ENCODE data around the gene GSTO2.
A peak's percentile ranks its signal among the peaks of the same experiment; 100 is the strongest.

Gene GSTO2

GRCh38 chr10:104308439-104308903 lies 39.5 kb downstream of the GSTO2 start:
- DNase-seq = peak in 3 of 6 experiments; percentile 69 to 73 (median 72)

- DNase-seq = no peak
Observed at GRCh38 chr10:104309980-104310978, 41.3 kb downstream of the GSTO2 start.

- no peak for DNase-seq
Observed at GRCh38 chr10:104311184-104311720, 42.3 kb downstream of the GSTO2 start.

GRCh38 chr10:104314591-104315485 lies 45.9 kb downstream of the GSTO2 start:
- no peak for DNase-seq

- no peak for DNase-seq
Observed at GRCh38 chr10:104315486-104315921, 46.5 kb downstream of the GSTO2 start.

- no peak for DNase-seq
Observed at GRCh38 chr10:104316321-104317099, 47.5 kb downstream of the GSTO2 start.

GRCh38 chr10:104317269-104317710 lies 48.3 kb downstream of the GSTO2 start:
- no peak for DNase-seq

- no peak for DNase-seq
Observed at GRCh38 chr10:104317726-104318299, 48.8 kb downstream of the GSTO2 start.

- DNase-seq = no peak
Observed at GRCh38 chr10:104318326-104318725, 49.3 kb downstream of the GSTO2 start.

- DNase-seq = no peak
Observed at GRCh38 chr10:104318810-104319741, 50.1 kb downstream of the GSTO2 start.

- no peak for DNase-seq
Observed at GRCh38 chr10:104321226-104321625, 52.2 kb downstream of the GSTO2 start.

GRCh38 chr10:104321725-104322415 lies 52.9 kb downstream of the GSTO2 start:
- DNase-seq = peak in 3 of 6 experiments; percentile 12 to 34 (median 18)

GRCh38 chr10:104322416-104322782 lies 53.4 kb downstream of the GSTO2 start:
- DNase-seq = peak in 2 of 6 experiments; percentile 14 to 43

- DNase-seq = no peak
Observed at GRCh38 chr10:104323085-104323484, 54.1 kb downstream of the GSTO2 start.

GRCh38 chr10:104323760-104324201 lies 54.8 kb downstream of the GSTO2 start:
- no peak for DNase-seq

- peak in 1 of 6 experiments; percentile 8 for DNase-seq
Observed at GRCh38 chr10:104324221-104324686, 55.3 kb downstream of the GSTO2 start.

- DNase-seq = no peak
Observed at GRCh38 chr10:104324931-104325330, 55.9 kb downstream of the GSTO2 start.

GRCh38 chr10:104325436-104326435 lies 56.8 kb downstream of the GSTO2 start:
- no peak for DNase-seq
